GM23338 (cell line): ENCODE results near the gene PPP1R15B. TPM values are rescaled to one million over a fixed set of nuclear protein-coding genes. Genes with fewer than 3 reads are reported as not detected.
A peak's percentile ranks its signal among the peaks of the same experiment; 100 is the strongest.

Source experiments
- ATAC-seq: fragments of 200-7000 bp; cut with Tn5 transposase; 3 replicates; pipeline ENCODE4 v1.9.1; 2020
- DNase-seq: peaks from one replicate; pipeline ENCODE4 v3.0.0-alpha.2; 2015; ENCODE audit warnings: low spot score
- H2AFZ ChIP-seq: fragments of 200-600 bp; sonication (generic); 2 replicates; pipeline ENCODE4 v1.8.0; 2016; ENCODE audit warnings: antibody characterized with exemption, mild to moderate bottlenecking, moderate library complexity
- H3F3A ChIP-seq: fragments of 200-600 bp; sonication (generic); replicated peaks from 2 replicates; pipeline ENCODE4 v1.8.0; 2017; ENCODE audit warnings: antibody characterized with exemption, mixed run types, low read depth
- H3K27ac ChIP-seq: fragments of 200-600 bp; sonication (generic); 2 replicates; pipeline ENCODE4 v1.6.1; 2016; ENCODE audit warnings: low read depth
- H3K27me3 ChIP-seq: fragments of 200-600 bp; sonication (generic); 2 replicates; pipeline ENCODE4 v1.8.0; 2016; ENCODE audit warnings: mild to moderate bottlenecking, mixed run types, moderate library complexity; ENCODE audit not compliant: insufficient read depth
- H3K36me3 ChIP-seq: fragments of 200-600 bp; sonication (generic); 2 replicates; pipeline ENCODE4 v1.8.0; 2016; ENCODE audit warnings: mild to moderate bottlenecking; ENCODE audit not compliant: insufficient read depth
- H3K4me1 ChIP-seq: fragments of 200-600 bp; sonication (generic); 2 replicates; pipeline ENCODE4 v1.8.0; 2016; ENCODE audit warnings: mild to moderate bottlenecking, moderate library complexity; ENCODE audit not compliant: insufficient read depth
- H3K4me2 ChIP-seq: fragments of 200-600 bp; sonication (generic); 2 replicates; pipeline ENCODE4 v1.7.1; 2017; ENCODE audit warnings: mixed run types
- H3K4me3 ChIP-seq: fragments of 200-600 bp; sonication (generic); 2 replicates; pipeline ENCODE4 v1.6.1; 2016; ENCODE audit warnings: mixed run types
- H3K79me2 ChIP-seq: fragments of 200-600 bp; sonication (generic); replicated peaks from 2 replicates; pipeline ENCODE4 v1.8.0; 2017; ENCODE audit warnings: mild to moderate bottlenecking; ENCODE audit not compliant: insufficient read depth
- H3K9me2 ChIP-seq: fragments of 200-600 bp; sonication (generic); 2 replicates; pipeline ENCODE4 v1.8.0; 2017; ENCODE audit not compliant: insufficient read depth
- H4K20me1 ChIP-seq: fragments of 200-600 bp; sonication (generic); replicated peaks from 2 replicates; pipeline ENCODE4 v1.8.0; 2017; ENCODE audit warnings: mild to moderate bottlenecking; ENCODE audit not compliant: insufficient read depth
- H3K27ac Mint-ChIP-seq: 2 replicates; pipeline ENCODE4 v1.8.0; 2020; ENCODE audit warnings: inconsistent platforms, mild to moderate bottlenecking, moderate library complexity, mixed read lengths
- H3K27me3 Mint-ChIP-seq: 3 replicates; pipeline ENCODE4 v1.8.0; 2022; ENCODE audit warnings: low read depth, mild to moderate bottlenecking, moderate library complexity, mixed read lengths, inconsistent platforms; ENCODE audit not compliant: insufficient read depth, poor library complexity
- H3K36me3 Mint-ChIP-seq: 3 replicates; pipeline ENCODE4 v1.8.0; 2021; ENCODE audit warnings: low read depth, mild to moderate bottlenecking, inconsistent platforms, moderate library complexity, mixed read lengths
- H3K4me1 Mint-ChIP-seq: 3 replicates; pipeline ENCODE4 v1.8.0; 2020; ENCODE audit warnings: mild to moderate bottlenecking, inconsistent platforms, mixed read lengths
- H3K4me3 Mint-ChIP-seq: 3 replicates; pipeline ENCODE4 v1.8.0; 2021; ENCODE audit warnings: moderate library complexity, mild to moderate bottlenecking, inconsistent platforms, mixed read lengths
- H3K9me3 Mint-ChIP-seq: 3 replicates; pipeline ENCODE4 v1.8.0; 2020; ENCODE audit warnings: moderate library complexity, mild to moderate bottlenecking, inconsistent platforms, mixed read lengths
- CREB1 ChIP-seq: fragments of 250-450 bp; sonication (Bioruptor Pico); IDR thresholded peaks from 2 replicates; pipeline ENCODE4 v1.5.0; 2020; ENCODE audit warnings: low read depth, mild to moderate bottlenecking, moderate library complexity
- EZH2phosphoT487 ChIP-seq: fragments of 200-600 bp; sonication (generic); IDR thresholded peaks from one replicate; pipeline ENCODE4 v1.8.1; 2018; ENCODE audit warnings: antibody characterized with exemption; ENCODE audit not compliant: unreplicated experiment
- POLR2AphosphoS5 ChIP-seq: IDR thresholded peaks from 2 replicates; pipeline ENCODE4 v1.6.1; 2016; ENCODE audit warnings: antibody characterized with exemption, low read depth
- STAT1 ChIP-seq: IDR thresholded peaks from one replicate; pipeline ENCODE4 v1.6.1; 2016; ENCODE audit warnings: antibody characterized with exemption; ENCODE audit not compliant: unreplicated experiment
- ZNF331 ChIP-seq: fragments of 250-450 bp; sonication (Bioruptor Pico); IDR thresholded peaks from 2 replicates; pipeline ENCODE4 v1.5.0; 2020; ENCODE audit warnings: low read depth, mild to moderate bottlenecking, moderate library complexity
- polyA plus RNA-seq: library from polyadenylated mRNA; unstranded; fragments of >200 nt; fragmentation: Nextera tagmentation; extraction: Ambion mirVana; gene quantifications from 2 replicates; pipeline ENCODE4 v1.2.1, GENCODE V29; 2016
- total RNA-seq: library from RNA; depleted of rRNA; stranded (reverse); fragments of >200 nt; shearing (Covaris generic); gene quantifications from 2 replicates; pipeline ENCODE4 v1.2.3, GENCODE V29; 2014
- TF ChIP-seq, protein P1 (sequence below): fragments of 250-450 bp; sonication (Bioruptor Pico); IDR thresholded peaks from 2 replicates; pipeline ENCODE4 v1.5.0; 2020; ENCODE audit warnings: mild to moderate bottlenecking, moderate library complexity
- TF ChIP-seq, protein P2 (sequence below): IDR thresholded peaks from 2 replicates; pipeline ENCODE4 v1.6.1; 2016; ENCODE audit warnings: antibody characterized with exemption
- TF ChIP-seq, protein P3 (sequence below): IDR thresholded peaks from one replicate; pipeline ENCODE4 v1.6.1; 2018; ENCODE audit warnings: antibody characterized with exemption; ENCODE audit not compliant: unreplicated experiment

Gene PPP1R15B
- total and polyA plus RNA-seq, 2 experiments from 2014 or later, result 17.3 to 64.3 TPM

- Histone ChIP-seq H2AFZ (no peak overlapping the region), H3K4me2 (no peak overlapping the region), H3K4me3 (no peak overlapping the region), H3K27ac (no peak overlapping the region), H3K27me3 (no peaks in the 10 kb centered on the region), H3K79me2 (no peaks in the 10 kb centered on the region), H3F3A (0 out of 2 replicates have a peak, but pooled peaks cover 7% of the 10 kb centered on the region), H3K4me1 (peaks cover 24% of the 10 kb centered on the region), H3K9me2 (no peaks in the 10 kb centered on the region), H4K20me1 (no peaks in the 10 kb centered on the region), H3K36me3 (0 out of 2 replicates have a peak, but pooled peaks cover 3% of the 10 kb centered on the region)
- TF ChIP-seq POLR2AphosphoS5, result no peak
- TF ChIP-seq EZH2phosphoT487, result no peak
- no peak for TF ChIP-seq CREB1
- TF ChIP-seq ZNF331 (CRISPR knock-in tag), result no peak
- TF ChIP-seq STAT1, result no peak
- peaks cover 49% of the 10 kb centered on the region for H3K4me1 Mint-ChIP-seq
- no peak overlapping the region for H3K27ac Mint-ChIP-seq
- H3K27me3 Mint-ChIP-seq, result peaks cover 28% of the 10 kb centered on the region
- DNase-seq (peak; percentile 20), ATAC-seq (no peak)
- no peak overlapping the region for H3K4me3 Mint-ChIP-seq
- H3K36me3 Mint-ChIP-seq, result peaks cover 29% of the 10 kb centered on the region
- H3K9me3 Mint-ChIP-seq, result no peaks in the 10 kb centered on the region; the same call in 2 of the 3 replicates
Measured at GRCh38 chr1:204449678-204450280, 38.2 kb upstream of the PPP1R15B start.

DNA sequence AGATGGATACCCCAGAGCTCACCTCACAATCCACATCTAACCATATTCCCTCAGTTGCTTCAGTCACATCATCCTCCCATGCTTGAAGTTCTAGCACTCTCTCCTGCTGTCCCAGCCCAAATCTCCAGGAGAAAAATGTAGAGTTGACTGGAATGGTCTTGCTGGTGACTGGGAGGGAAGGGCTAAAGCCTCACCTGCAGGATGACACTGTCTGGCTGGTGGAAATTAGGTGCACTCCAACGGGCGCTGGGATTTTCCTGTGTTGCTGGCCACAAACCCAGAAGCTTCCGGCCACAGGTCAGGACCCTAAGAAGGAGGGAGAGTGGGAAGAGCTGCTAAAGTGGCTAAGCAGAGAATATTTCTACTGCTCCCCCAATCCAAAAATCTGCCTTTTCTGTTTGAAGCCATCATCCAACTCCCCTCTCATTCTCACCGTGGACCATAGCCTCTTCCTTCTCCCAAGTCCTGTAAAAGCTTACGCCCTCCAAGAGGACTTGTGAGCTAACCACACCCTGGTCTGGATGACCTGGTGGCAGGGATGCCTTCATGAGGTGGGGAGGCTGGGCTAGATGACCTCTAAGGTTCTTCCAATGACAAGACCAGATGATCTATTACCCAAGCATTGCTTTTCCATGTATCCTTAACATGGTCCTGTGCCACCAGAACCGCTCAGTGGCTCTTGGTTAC, 37.5 kb upstream of the PPP1R15B start:
- no peaks in the 10 kb centered on the region for H3K27me3 ChIP-seq
- no peak overlapping the region for H3K27ac ChIP-seq
- no peaks in the 10 kb centered on the region for H3K9me2 ChIP-seq
- no peak overlapping the region for H3K27ac Mint-ChIP-seq
- H3K4me1 Mint-ChIP-seq, result peaks cover 44% of the 10 kb centered on the region
- DNase-seq, result no peak
- ATAC-seq, result no peak
- H3K4me2 ChIP-seq, result no peak overlapping the region
- H3K36me3 Mint-ChIP-seq, result peaks cover 28% of the 10 kb centered on the region
- H3K36me3 ChIP-seq, result 0 out of 2 replicates have a peak, but pooled peaks cover 3% of the 10 kb centered on the region
- H4K20me1 ChIP-seq, result no peaks in the 10 kb centered on the region
- H3K4me1 ChIP-seq, result peaks cover 18% of the 10 kb centered on the region
- H3K79me2 ChIP-seq, result no peaks in the 10 kb centered on the region
- H3K9me3 Mint-ChIP-seq, result no peaks in the 10 kb centered on the region; the same call in 2 of the 3 replicates
- H3K4me3 ChIP-seq, result no peak overlapping the region
- H3K27me3 Mint-ChIP-seq, result peaks cover 25% of the 10 kb centered on the region
- H2AFZ ChIP-seq, result no peak overlapping the region
- H3F3A ChIP-seq, result 0 out of 2 replicates have a peak, but pooled peaks cover 2% of the 10 kb centered on the region
- H3K4me3 Mint-ChIP-seq, result no peak overlapping the region
- TF ChIP-seq CREB1, result no peak
- TF ChIP-seq, protein P1, sequence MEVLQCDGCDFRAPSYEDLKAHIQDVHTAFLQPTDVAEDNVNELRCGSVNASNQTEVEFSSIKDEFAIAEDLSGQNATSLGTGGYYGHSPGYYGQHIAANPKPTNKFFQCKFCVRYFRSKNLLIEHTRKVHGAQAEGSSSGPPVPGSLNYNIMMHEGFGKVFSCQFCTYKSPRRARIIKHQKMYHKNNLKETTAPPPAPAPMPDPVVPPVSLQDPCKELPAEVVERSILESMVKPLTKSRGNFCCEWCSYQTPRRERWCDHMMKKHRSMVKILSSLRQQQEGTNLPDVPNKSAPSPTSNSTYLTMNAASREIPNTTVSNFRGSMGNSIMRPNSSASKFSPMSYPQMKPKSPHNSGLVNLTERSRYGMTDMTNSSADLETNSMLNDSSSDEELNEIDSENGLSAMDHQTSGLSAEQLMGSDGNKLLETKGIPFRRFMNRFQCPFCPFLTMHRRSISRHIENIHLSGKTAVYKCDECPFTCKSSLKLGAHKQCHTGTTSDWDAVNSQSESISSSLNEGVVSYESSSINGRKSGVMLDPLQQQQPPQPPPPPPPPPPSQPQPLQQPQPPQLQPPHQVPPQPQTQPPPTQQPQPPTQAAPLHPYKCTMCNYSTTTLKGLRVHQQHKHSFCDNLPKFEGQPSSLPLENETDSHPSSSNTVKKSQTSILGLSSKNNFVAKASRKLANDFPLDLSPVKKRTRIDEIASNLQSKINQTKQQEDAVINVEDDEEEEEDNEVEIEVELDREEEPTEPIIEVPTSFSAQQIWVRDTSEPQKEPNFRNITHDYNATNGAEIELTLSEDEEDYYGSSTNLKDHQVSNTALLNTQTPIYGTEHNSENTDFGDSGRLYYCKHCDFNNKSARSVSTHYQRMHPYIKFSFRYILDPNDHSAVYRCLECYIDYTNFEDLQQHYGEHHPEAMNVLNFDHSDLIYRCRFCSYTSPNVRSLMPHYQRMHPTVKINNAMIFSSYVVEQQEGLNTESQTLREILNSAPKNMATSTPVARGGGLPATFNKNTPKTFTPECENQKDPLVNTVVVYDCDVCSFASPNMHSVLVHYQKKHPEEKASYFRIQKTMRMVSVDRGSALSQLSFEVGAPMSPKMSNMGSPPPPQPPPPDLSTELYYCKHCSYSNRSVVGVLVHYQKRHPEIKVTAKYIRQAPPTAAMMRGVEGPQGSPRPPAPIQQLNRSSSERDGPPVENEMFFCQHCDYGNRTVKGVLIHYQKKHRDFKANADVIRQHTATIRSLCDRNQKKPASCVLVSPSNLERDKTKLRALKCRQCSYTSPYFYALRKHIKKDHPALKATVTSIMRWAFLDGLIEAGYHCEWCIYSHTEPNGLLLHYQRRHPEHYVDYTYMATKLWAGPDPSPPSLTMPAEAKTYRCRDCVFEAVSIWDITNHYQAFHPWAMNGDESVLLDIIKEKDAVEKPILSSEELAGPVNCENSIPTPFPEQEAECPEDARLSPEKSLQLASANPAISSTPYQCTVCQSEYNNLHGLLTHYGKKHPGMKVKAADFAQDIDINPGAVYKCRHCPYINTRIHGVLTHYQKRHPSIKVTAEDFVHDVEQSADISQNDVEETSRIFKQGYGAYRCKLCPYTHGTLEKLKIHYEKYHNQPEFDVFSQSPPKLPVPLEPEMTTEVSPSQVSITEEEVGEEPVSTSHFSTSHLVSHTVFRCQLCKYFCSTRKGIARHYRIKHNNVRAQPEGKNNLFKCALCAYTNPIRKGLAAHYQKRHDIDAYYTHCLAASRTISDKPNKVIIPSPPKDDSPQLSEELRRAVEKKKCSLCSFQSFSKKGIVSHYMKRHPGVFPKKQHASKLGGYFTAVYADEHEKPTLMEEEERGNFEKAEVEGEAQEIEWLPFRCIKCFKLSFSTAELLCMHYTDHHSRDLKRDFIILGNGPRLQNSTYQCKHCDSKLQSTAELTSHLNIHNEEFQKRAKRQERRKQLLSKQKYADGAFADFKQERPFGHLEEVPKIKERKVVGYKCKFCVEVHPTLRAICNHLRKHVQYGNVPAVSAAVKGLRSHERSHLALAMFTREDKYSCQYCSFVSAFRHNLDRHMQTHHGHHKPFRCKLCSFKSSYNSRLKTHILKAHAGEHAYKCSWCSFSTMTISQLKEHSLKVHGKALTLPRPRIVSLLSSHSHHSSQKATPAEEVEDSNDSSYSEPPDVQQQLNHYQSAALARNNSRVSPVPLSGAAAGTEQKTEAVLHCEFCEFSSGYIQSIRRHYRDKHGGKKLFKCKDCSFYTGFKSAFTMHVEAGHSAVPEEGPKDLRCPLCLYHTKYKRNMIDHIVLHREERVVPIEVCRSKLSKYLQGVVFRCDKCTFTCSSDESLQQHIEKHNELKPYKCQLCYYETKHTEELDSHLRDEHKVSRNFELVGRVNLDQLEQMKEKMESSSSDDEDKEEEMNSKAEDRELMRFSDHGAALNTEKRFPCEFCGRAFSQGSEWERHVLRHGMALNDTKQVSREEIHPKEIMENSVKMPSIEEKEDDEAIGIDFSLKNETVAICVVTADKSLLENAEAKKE, result no peak
- TF ChIP-seq, protein P2, sequence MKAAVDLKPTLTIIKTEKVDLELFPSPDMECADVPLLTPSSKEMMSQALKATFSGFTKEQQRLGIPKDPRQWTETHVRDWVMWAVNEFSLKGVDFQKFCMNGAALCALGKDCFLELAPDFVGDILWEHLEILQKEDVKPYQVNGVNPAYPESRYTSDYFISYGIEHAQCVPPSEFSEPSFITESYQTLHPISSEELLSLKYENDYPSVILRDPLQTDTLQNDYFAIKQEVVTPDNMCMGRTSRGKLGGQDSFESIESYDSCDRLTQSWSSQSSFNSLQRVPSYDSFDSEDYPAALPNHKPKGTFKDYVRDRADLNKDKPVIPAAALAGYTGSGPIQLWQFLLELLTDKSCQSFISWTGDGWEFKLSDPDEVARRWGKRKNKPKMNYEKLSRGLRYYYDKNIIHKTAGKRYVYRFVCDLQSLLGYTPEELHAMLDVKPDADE, result no peak
- TF ChIP-seq, protein P3, sequence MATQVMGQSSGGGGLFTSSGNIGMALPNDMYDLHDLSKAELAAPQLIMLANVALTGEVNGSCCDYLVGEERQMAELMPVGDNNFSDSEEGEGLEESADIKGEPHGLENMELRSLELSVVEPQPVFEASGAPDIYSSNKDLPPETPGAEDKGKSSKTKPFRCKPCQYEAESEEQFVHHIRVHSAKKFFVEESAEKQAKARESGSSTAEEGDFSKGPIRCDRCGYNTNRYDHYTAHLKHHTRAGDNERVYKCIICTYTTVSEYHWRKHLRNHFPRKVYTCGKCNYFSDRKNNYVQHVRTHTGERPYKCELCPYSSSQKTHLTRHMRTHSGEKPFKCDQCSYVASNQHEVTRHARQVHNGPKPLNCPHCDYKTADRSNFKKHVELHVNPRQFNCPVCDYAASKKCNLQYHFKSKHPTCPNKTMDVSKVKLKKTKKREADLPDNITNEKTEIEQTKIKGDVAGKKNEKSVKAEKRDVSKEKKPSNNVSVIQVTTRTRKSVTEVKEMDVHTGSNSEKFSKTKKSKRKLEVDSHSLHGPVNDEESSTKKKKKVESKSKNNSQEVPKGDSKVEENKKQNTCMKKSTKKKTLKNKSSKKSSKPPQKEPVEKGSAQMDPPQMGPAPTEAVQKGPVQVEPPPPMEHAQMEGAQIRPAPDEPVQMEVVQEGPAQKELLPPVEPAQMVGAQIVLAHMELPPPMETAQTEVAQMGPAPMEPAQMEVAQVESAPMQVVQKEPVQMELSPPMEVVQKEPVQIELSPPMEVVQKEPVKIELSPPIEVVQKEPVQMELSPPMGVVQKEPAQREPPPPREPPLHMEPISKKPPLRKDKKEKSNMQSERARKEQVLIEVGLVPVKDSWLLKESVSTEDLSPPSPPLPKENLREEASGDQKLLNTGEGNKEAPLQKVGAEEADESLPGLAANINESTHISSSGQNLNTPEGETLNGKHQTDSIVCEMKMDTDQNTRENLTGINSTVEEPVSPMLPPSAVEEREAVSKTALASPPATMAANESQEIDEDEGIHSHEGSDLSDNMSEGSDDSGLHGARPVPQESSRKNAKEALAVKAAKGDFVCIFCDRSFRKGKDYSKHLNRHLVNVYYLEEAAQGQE, result no peak
- no peak for TF ChIP-seq ZNF331 (CRISPR knock-in tag)
- TF ChIP-seq STAT1, result no peak
